ENCODE data around the gene YJU2. TPM values are rescaled to one million over a fixed set of nuclear protein-coding genes. Genes with fewer than 3 reads are reported as not detected.

YJU2 gene
- total and polyA plus RNA-seq, 2 experiments from 2014 or later, result 28.8 to 33.4 TPM

DNA sequence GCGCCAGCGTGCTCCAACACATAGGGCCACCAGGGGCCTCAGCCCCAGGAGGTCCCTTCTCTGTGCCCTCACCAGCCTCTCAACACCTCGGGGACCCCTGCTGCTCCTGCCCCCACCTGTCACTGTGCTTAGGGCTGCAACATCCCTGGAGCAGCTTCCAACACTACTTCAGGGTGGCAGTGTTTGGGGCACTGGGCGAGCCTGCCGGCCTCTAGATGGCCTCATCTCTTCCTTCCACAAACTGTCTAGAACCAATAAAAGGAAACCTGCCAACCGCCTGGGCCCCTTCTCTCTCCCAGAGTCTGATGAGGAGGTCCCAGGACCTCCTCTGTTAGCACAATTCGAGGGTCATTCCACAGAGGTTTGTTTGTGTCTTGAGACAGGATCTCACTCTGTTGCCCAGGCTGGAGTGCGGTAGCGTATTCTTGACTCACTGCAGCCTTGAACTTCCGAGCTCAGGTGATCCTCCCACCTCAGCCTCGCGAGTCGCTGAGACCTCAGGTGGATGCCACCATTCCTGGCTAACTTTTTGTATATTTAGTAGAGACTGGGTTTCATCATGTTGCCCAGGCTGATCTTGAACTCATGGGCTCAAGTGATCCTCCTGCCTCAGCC, 22.0 kb downstream of the YJU2 start:
- H3K4me1 ChIP-seq (ENCODE audit: insufficient read depth), result no peaks in the 10 kb centered on the region
- H3K27me3 ChIP-seq (ENCODE audit: insufficient read depth), result no peaks in the 10 kb centered on the region
- H4K20me1 ChIP-seq (replicated peaks; ENCODE audit: insufficient read depth), result no peaks in the 10 kb centered on the region; the same call in 1 of the 2 replicates
- H3K27ac ChIP-seq (ENCODE audit: low read depth), result no peak overlapping the region
- ATAC-seq (no peak), DNase-seq (ENCODE audit: low spot score) (no peak)
- peaks cover 36% of the 10 kb centered on the region for H3K36me3 Mint-ChIP-seq (ENCODE audit: low read depth)
- H3K4me1 Mint-ChIP-seq, result 0 out of 3 replicates have a peak, but pooled peaks cover 3% of the 10 kb centered on the region
- H3K27ac Mint-ChIP-seq, result no peak overlapping the region
- H3K36me3 ChIP-seq (ENCODE audit: insufficient read depth), result no peaks in the 10 kb centered on the region; the same call in 1 of the 2 replicates
- H3K9me2 ChIP-seq (ENCODE audit: insufficient read depth), result no peaks in the 10 kb centered on the region
- H3K9me3 Mint-ChIP-seq, result no peaks in the 10 kb centered on the region
- H3K27me3 Mint-ChIP-seq (ENCODE audit: insufficient read depth, low read depth, poor library complexity), result peaks cover 13% of the 10 kb centered on the region
- H3K4me2 ChIP-seq, result no peak overlapping the region
- no peak overlapping the region for H3K4me3 Mint-ChIP-seq
- no peaks in the 10 kb centered on the region for H3K79me2 ChIP-seq (replicated peaks; ENCODE audit: insufficient read depth)
- TF ChIP-seq EZH2 (IDR thresholded peaks at IDR 0.05; ENCODE audit: low read depth, unreplicated experiment) (no peak), EZH2phosphoT487 (IDR thresholded peaks at IDR 0.05; ENCODE audit: unreplicated experiment) (no peak), CREB1 (CRISPR knock-in tag; IDR thresholded peaks at IDR 0.05; ENCODE audit: low read depth) (no peak)
- TF ChIP-seq, protein P1, sequence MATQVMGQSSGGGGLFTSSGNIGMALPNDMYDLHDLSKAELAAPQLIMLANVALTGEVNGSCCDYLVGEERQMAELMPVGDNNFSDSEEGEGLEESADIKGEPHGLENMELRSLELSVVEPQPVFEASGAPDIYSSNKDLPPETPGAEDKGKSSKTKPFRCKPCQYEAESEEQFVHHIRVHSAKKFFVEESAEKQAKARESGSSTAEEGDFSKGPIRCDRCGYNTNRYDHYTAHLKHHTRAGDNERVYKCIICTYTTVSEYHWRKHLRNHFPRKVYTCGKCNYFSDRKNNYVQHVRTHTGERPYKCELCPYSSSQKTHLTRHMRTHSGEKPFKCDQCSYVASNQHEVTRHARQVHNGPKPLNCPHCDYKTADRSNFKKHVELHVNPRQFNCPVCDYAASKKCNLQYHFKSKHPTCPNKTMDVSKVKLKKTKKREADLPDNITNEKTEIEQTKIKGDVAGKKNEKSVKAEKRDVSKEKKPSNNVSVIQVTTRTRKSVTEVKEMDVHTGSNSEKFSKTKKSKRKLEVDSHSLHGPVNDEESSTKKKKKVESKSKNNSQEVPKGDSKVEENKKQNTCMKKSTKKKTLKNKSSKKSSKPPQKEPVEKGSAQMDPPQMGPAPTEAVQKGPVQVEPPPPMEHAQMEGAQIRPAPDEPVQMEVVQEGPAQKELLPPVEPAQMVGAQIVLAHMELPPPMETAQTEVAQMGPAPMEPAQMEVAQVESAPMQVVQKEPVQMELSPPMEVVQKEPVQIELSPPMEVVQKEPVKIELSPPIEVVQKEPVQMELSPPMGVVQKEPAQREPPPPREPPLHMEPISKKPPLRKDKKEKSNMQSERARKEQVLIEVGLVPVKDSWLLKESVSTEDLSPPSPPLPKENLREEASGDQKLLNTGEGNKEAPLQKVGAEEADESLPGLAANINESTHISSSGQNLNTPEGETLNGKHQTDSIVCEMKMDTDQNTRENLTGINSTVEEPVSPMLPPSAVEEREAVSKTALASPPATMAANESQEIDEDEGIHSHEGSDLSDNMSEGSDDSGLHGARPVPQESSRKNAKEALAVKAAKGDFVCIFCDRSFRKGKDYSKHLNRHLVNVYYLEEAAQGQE (IDR thresholded peaks at IDR 0.05; ENCODE audit: unreplicated experiment), result no peak
- TF ChIP-seq, protein P2, sequence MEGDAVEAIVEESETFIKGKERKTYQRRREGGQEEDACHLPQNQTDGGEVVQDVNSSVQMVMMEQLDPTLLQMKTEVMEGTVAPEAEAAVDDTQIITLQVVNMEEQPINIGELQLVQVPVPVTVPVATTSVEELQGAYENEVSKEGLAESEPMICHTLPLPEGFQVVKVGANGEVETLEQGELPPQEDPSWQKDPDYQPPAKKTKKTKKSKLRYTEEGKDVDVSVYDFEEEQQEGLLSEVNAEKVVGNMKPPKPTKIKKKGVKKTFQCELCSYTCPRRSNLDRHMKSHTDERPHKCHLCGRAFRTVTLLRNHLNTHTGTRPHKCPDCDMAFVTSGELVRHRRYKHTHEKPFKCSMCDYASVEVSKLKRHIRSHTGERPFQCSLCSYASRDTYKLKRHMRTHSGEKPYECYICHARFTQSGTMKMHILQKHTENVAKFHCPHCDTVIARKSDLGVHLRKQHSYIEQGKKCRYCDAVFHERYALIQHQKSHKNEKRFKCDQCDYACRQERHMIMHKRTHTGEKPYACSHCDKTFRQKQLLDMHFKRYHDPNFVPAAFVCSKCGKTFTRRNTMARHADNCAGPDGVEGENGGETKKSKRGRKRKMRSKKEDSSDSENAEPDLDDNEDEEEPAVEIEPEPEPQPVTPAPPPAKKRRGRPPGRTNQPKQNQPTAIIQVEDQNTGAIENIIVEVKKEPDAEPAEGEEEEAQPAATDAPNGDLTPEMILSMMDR (conservative IDR thresholded peaks at IDR 0.05; ENCODE audit: low read depth in 2 of 2), result peak in 1 of 2 experiments; percentile 26; a peak in 1 of 4 replicates
- TF ChIP-seq, protein P3, sequence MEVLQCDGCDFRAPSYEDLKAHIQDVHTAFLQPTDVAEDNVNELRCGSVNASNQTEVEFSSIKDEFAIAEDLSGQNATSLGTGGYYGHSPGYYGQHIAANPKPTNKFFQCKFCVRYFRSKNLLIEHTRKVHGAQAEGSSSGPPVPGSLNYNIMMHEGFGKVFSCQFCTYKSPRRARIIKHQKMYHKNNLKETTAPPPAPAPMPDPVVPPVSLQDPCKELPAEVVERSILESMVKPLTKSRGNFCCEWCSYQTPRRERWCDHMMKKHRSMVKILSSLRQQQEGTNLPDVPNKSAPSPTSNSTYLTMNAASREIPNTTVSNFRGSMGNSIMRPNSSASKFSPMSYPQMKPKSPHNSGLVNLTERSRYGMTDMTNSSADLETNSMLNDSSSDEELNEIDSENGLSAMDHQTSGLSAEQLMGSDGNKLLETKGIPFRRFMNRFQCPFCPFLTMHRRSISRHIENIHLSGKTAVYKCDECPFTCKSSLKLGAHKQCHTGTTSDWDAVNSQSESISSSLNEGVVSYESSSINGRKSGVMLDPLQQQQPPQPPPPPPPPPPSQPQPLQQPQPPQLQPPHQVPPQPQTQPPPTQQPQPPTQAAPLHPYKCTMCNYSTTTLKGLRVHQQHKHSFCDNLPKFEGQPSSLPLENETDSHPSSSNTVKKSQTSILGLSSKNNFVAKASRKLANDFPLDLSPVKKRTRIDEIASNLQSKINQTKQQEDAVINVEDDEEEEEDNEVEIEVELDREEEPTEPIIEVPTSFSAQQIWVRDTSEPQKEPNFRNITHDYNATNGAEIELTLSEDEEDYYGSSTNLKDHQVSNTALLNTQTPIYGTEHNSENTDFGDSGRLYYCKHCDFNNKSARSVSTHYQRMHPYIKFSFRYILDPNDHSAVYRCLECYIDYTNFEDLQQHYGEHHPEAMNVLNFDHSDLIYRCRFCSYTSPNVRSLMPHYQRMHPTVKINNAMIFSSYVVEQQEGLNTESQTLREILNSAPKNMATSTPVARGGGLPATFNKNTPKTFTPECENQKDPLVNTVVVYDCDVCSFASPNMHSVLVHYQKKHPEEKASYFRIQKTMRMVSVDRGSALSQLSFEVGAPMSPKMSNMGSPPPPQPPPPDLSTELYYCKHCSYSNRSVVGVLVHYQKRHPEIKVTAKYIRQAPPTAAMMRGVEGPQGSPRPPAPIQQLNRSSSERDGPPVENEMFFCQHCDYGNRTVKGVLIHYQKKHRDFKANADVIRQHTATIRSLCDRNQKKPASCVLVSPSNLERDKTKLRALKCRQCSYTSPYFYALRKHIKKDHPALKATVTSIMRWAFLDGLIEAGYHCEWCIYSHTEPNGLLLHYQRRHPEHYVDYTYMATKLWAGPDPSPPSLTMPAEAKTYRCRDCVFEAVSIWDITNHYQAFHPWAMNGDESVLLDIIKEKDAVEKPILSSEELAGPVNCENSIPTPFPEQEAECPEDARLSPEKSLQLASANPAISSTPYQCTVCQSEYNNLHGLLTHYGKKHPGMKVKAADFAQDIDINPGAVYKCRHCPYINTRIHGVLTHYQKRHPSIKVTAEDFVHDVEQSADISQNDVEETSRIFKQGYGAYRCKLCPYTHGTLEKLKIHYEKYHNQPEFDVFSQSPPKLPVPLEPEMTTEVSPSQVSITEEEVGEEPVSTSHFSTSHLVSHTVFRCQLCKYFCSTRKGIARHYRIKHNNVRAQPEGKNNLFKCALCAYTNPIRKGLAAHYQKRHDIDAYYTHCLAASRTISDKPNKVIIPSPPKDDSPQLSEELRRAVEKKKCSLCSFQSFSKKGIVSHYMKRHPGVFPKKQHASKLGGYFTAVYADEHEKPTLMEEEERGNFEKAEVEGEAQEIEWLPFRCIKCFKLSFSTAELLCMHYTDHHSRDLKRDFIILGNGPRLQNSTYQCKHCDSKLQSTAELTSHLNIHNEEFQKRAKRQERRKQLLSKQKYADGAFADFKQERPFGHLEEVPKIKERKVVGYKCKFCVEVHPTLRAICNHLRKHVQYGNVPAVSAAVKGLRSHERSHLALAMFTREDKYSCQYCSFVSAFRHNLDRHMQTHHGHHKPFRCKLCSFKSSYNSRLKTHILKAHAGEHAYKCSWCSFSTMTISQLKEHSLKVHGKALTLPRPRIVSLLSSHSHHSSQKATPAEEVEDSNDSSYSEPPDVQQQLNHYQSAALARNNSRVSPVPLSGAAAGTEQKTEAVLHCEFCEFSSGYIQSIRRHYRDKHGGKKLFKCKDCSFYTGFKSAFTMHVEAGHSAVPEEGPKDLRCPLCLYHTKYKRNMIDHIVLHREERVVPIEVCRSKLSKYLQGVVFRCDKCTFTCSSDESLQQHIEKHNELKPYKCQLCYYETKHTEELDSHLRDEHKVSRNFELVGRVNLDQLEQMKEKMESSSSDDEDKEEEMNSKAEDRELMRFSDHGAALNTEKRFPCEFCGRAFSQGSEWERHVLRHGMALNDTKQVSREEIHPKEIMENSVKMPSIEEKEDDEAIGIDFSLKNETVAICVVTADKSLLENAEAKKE (CRISPR knock-in tag; IDR thresholded peaks at IDR 0.05), result no peak
- H3K4me3 ChIP-seq, result no peak overlapping the region
- H3F3A ChIP-seq (replicated peaks; ENCODE audit: low read depth), result no peaks in the 10 kb centered on the region; the same call in 1 of the 2 replicates
- no peak overlapping the region for H2AFZ ChIP-seq
